ENCODE data around the gene ADCY9.

GRCh38 chr16:3948378-3948995 lies 167.8 kb downstream of the ADCY9 start:
- TF ChIP-seq EZH2 (IDR thresholded peaks at IDR 0.05; ENCODE audit: low read depth, unreplicated experiment) = no peak
- no peak for TF ChIP-seq CTCF (conservative IDR thresholded peaks at IDR 0.05; ENCODE audit: low read depth in 2 of 2)
- TF ChIP-seq CREB1 (CRISPR knock-in tag; IDR thresholded peaks at IDR 0.05; ENCODE audit: low read depth) = no peak
- TF ChIP-seq JUNB (IDR thresholded peaks at IDR 0.05; ENCODE audit: unreplicated experiment) = no peak
- no peak for TF ChIP-seq REST (IDR thresholded peaks at IDR 0.05; ENCODE audit: unreplicated experiment)

Data from GM23338 (cell line).